NCI-H1417 (cell line): ENCODE data around the gene GCLC.

ENCODE experiments used
- DNase-seq, 3 experiments: peaks; one replicate each; lab custom pipeline; 2025; lab: John Stamatoyannopoulos, UW

GCLC gene

GRCh38 chr6:53524455-53524815 is 20.5 kb downstream of the GCLC start:
- DNase-seq = no peak

- DNase-seq = no peak
These were observed 21.1 kb downstream of the GCLC start for GRCh38 chr6:53523511-53524454.

DNA sequence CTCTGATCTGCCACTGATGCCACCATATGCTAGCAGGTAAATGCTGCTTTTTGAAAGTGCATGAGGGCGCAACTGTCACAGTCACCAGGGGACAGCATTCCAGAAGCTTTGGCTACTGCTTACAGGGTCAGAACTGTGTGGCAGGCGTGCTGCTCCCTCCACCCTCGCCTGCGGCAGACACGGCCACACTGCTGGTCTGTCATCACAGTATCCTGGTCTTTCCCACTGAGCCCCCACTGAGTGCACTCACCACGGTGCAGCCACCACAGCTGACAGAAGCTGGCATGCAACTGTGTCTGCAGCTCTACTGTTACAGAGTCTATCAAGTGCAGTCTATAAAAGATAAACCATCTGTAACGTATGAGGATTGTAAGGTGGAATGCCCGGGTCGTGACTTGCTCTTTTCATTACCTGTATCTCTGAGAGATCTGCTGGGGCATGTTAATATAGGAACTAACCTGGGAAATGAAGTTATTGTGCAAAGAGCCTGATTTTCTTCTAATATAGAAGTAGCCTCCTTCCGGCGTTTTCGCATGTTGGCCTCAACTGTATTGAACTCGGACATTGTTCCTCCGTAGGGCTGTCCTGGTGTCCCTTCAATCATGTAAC is 24.5 kb downstream of the GCLC start:
- no peak for DNase-seq

GRCh38 chr6:53518862-53519261 is 26.0 kb downstream of the GCLC start:
- DNase-seq = no peak

DNA sequence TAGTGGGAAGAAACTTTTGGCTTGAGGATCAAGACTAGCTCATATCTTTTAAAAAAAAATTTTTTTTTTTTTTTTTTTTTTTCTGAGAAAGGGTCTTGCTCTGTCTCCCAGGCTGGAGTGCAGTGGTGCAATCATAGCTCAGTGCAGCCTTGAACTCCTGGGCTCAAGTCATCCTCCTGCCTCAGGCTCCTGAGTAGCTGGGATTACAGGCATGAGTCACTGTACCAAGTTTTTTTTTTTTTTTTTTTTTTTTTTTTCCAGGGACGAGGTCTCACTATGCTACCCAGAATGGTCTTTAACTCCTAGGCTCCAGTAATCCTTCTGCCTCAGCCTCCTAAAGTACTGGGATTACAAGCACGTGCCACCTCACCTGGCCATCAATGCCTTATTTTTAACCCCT is 27.9 kb downstream of the GCLC start:
- DNase-seq = no peak

GRCh38 chr6:53514677-53515076 is 30.2 kb downstream of the GCLC start:
- DNase-seq = no peak

DNA sequence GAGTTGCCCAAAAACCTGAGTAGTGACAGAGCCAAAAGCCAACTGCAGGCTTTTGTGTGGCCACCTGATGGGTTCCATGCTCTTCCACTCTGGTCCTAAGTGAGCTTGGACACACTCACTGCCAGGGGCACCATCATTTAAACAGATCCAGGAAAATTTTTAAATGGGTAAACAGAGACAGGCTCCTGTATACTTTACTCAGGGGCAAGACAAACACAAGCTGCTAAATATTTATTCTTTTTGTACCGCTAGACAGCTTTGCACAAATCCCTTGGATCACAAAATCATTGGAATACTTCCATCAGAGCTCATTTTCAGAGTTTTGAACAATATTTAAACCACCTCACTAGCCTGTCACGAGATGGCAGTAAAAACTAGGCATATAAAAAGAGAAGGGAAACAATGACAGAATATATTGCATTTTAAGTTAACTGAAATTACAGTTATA is 31.4 kb downstream of the GCLC start:
- peak in 1 of 3 experiments; percentile 13 for DNase-seq

DNA sequence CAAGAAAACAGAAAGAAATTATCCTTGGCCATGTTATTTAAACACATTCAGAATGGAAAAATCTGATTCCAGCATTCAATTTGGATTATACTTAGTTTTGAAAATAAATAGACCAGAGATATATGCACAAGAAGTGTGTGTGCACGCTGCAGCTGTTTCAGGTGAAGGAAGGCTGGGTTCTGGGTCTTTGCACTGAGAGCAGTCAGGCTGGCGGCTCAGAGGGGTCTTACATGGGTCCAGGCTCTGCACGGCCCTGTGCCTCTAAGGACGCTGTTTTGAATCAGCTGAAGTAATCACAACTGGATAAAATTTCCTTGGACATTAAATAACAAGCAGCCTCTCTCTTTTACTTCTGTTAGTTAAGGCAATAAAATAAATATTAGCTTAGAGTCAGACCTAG is 31.8 kb downstream of the GCLC start:
- DNase-seq = no peak

DNA sequence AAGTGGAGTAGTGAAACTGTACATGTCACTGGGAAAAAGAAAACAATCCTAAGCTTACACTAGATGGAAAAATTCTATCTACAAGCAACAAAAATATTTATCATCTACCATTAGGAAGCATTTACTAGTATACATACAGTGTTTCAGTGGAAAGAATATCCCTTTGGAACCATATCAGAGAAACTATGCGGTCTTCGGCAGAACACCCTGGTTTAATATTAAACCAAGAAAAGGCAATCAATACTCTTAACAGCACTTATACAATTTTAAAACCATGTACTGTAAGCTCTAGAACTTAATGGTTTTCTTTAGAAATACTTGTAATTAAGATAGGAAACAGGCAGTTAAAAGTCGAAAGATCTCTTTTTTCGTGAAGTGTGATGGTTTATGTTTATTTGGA is 32.3 kb downstream of the GCLC start:
- no peak for DNase-seq

DNA sequence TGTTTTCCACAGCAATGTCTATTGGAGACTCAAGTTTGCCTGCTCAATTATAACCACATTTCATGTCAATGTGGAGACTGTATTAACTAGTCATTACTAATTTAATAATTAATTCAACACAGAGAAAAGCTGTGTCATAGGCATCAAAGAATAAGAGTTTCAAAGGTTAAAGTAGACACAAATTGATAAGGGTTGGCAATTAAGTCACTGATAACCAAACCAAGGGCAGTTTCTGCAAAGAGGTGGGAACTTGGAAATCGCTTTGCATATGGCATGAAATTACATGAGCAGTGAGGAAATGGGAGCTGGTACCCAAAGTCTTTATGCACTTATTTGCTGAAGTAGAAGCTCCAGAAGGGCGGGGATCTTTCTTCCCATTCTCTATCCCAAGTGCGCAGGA is 34.2 kb downstream of the GCLC start:
- DNase-seq = no peak

GRCh38 chr6:53506872-53507271 is 38.0 kb downstream of the GCLC start:
- DNase-seq = no peak

DNA sequence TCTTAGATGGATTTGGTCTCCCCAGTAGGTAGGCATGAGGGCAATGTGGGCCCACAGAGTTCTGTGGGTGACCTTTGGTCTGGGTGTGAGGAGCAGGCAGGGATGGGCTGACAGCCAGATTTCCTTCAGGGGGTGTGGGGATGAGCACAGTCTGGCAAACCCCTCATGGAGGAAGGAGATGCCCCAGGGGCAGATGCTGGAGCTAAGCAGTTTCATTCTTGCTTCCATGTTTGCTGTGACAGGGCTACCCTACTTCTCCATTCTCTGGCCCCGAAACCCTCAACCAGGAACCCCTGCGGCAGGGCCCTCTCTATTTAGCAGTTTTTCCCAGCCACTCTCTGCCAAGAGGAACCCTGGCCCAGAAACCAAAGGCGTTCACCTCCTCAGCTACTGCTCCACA is 40.4 kb downstream of the GCLC start:
- no peak for DNase-seq

DNA sequence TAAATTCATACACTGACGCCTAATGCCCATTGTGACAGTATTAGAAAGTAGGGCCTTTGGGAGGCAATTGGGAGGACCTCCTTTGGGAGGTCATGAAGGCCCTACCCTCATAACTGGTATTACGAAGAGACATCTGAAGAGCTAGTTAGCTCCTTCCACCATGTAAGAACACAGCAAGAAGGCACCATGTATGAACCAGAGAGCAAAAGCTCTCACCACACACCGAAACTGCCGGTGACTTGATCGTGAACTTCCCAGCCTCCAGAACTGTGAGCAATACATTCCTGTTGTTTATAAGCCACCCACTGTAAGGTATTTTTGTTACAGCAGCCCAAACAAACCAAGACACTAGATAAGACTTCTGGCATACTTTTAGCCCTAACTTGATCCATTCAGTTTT is 41.8 kb downstream of the GCLC start:
- no peak for DNase-seq

GRCh38 chr6:53501432-53501831 is 43.5 kb downstream of the GCLC start:
- no peak for DNase-seq

DNA sequence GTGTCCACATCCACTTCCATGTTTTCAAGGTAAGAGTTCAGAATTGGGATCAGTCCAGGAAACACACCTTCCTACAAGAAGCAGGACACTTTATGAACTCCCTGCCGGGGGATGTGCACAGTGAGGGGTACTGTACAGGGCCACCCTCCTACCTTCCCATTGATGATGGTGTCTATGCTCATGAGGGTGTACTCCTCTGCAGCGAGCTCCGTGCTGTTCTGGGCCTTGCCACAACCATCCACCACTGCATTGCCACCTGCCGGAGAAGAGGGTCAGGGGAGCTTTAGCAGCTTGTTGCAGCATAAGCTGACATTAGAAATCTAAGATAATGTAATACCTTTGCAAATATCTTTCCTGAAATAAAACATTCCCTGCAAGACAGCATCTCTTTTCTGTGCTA is 44.8 kb downstream of the GCLC start:
- DNase-seq = no peak

DNA sequence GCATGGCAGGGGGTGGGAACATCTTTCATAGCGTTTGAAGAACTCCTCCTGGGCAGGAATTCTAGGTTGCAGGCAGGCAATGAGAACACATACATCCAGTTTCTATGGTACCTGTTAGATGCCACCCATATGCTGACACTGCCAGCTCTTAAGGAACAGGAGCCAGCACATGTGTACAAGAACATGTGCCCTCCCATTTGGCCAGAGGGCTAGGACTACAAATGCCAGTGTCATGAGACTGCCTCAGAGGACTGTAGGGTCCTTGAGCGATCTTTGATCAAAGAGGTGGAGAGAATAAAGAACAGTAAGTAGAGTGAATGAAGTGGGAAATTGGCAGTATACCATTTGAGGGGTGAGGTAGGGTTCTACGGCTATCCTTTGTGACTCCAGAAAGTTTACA is 45.8 kb downstream of the GCLC start:
- DNase-seq = no peak

GRCh38 chr6:53498649-53499048 is 46.3 kb downstream of the GCLC start:
- DNase-seq = no peak

- no peak for DNase-seq
These were observed 47.0 kb downstream of the GCLC start for GRCh38 chr6:53497905-53498304.

- DNase-seq = no peak
These were observed 48.0 kb downstream of the GCLC start for GRCh38 chr6:53496797-53497375.

GRCh38 chr6:53495506-53496499 is 49.1 kb downstream of the GCLC start:
- no peak for DNase-seq

DNA sequence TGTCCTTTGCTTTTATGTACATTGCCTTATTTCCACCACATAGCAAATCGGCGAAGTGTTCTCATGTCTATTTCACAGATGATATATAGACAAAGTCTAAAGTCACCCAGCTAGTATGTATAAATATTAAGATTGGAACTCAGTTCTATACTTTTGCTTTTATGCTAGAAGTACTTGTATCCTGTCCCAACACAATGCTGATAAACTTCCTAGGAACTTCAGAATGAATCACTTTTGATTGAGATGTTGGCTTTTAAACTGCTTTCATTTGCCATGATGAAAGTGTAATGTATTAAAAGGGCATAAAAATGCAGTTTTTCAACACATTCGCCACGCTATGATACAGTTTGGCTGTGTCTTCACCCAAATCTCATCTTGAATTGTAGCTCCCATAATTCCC is 50.8 kb downstream of the GCLC start:
- no peak for DNase-seq

GRCh38 chr6:53493635-53494025 is 51.3 kb downstream of the GCLC start:
- no peak for DNase-seq
